Stimulated activated CD8-positive, alpha-beta memory T cell treated with anti-CD3 and anti-CD28 coated beads, Interleukin-7, amount 100 ng/mL, for 48 hours (primary cell): Measurements from ENCODE around the gene U2SURP.
"Not testable (repeated sequence)": the region's sequence is repeated elsewhere in the genome, so short reads cannot be mapped to it uniquely, and the experiment has no call there.

Source experiments
- DNase-seq, 2 donors: peaks; one replicate each; pipeline ENCODE4 v3.0.0-alpha.2; 2020; ENCODE audit warnings: low read depth in 1 of 2; ENCODE audit errors: extremely low read depth in 1 of 2

The U2SURP gene

GRCh38 chr3:142976621-142977398, 24.6 kb upstream of the U2SURP start:
- DNase-seq = no peak

GRCh38 chr3:142977399-142977728, 24.0 kb upstream of the U2SURP start:
- no peak for DNase-seq

- no peak for DNase-seq
Observed at GRCh38 chr3:142981108-142981507, 20.3 kb upstream of the U2SURP start.

- no peak for DNase-seq
Observed at GRCh38 chr3:142982038-142982773, 19.2 kb upstream of the U2SURP start.

GRCh38 chr3:142983318-142983717, 18.1 kb upstream of the U2SURP start:
- no peak for DNase-seq

- no peak for DNase-seq
Observed at GRCh38 chr3:142984255-142984654, 17.1 kb upstream of the U2SURP start.

- no peak for DNase-seq
Observed at GRCh38 chr3:142987080-142987700, 14.2 kb upstream of the U2SURP start.

- no peak for DNase-seq
Observed at GRCh38 chr3:142987707-142988106, 13.7 kb upstream of the U2SURP start.

GRCh38 chr3:142988221-142988620, 13.1 kb upstream of the U2SURP start:
- DNase-seq = not testable (repeated sequence)

GRCh38 chr3:142988826-142989225, 12.5 kb upstream of the U2SURP start:
- not testable (repeated sequence) for DNase-seq

- DNase-seq = no peak
Observed at GRCh38 chr3:142990721-142991120, 10.6 kb upstream of the U2SURP start.

- no peak for DNase-seq
Observed at GRCh38 chr3:142992323-142992722, 9.0 kb upstream of the U2SURP start.

- peak; percentile 11 to 18 for DNase-seq
Observed at GRCh38 chr3:142993958-142994442, 7.4 kb upstream of the U2SURP start.

GRCh38 chr3:142997330-142997729, 4.0 kb upstream of the U2SURP start:
- no peak for DNase-seq

GRCh38 chr3:142998439-142998838, 2.9 kb upstream of the U2SURP start:
- DNase-seq = no peak

GRCh38 chr3:142999881-143000280, 1.5 kb upstream of the U2SURP start:
- DNase-seq = no peak

GRCh38 chr3:143000528-143000927, 842 bp upstream of the U2SURP start:
- DNase-seq = no peak

GRCh38 chr3:143001034-143001368, 369 bp upstream of the U2SURP start:
- DNase-seq = peak in 1 of 2 donors; percentile 46

GRCh38 chr3:143002083-143002712, 828 bp downstream of the U2SURP start:
- no peak for DNase-seq

GRCh38 chr3:143002727-143003126, 1.4 kb downstream of the U2SURP start:
- DNase-seq = no peak

- no peak for DNase-seq
Observed at GRCh38 chr3:143004823-143005222, 3.5 kb downstream of the U2SURP start.
